Thyroid gland (tissue), 4 donors: ENCODE results near the gene MLLT1. TPM values are rescaled to one million over a fixed set of nuclear protein-coding genes. Genes with fewer than 3 reads are reported as not detected.

ENCODE experiments used
- DNase-seq, 2 donors: peaks; one replicate each; pipeline ENCODE4 v3.0.0-alpha.2; 2019
- H3K27ac ChIP-seq, 3 donors: fragments of 200-600 bp; sonication (generic); 1 replicate in 2 of 3; 2 replicates in 1 of 3; pipeline ENCODE4 v1.5.1; 2016 to 2019; ENCODE audit warnings: mild to moderate bottlenecking in 1 of 3, moderate library complexity in 1 of 3
- H3K27me3 ChIP-seq: fragments of 200-600 bp; sonication (generic); one replicate; pipeline ENCODE4 v1.5.1; 2019
- H3K36me3 ChIP-seq, 2 donors: fragments of 200-600 bp; sonication (generic); one replicate each; pipeline ENCODE4 v1.5.1; 2016 to 2019
- H3K4me1 ChIP-seq, 2 donors: fragments of 200-600 bp; sonication (generic); one replicate each; pipeline ENCODE4 v1.5.1; 2017 to 2019
- H3K4me3 ChIP-seq, 3 donors: fragments of 200-600 bp; sonication (generic); replicated peaks in 1 of 3; 1 replicate in 2 of 3; 2 replicates in 1 of 3; pipeline ENCODE4 v1.5.1; 2016; ENCODE audit warnings: mild to moderate bottlenecking in 1 of 3
- H3K9me3 ChIP-seq: fragments of 200-600 bp; sonication (generic); one replicate; pipeline ENCODE4 v1.5.1; 2017
- CTCF ChIP-seq, 6 experiments: fragments of 200-600 bp in 3 of 6; fragments of 450-650 bp in 3 of 6; sonication (generic) in 3 of 6; IDR thresholded peaks; one replicate each; pipeline ENCODE4 v1.5.1; 2016 to 2019; ENCODE audit warnings: antibody characterized with exemption in 6 of 6, mild to moderate bottlenecking in 2 of 6, inconsistent platforms in 1 of 6, moderate library complexity in 1 of 6
- POLR2A ChIP-seq, 2 donors: fragments of 450-650 bp; IDR thresholded peaks; one replicate each; pipeline ENCODE4 v1.6.1; 2017; ENCODE audit warnings: antibody characterized with exemption in 2 of 2, mild to moderate bottlenecking in 2 of 2, moderate library complexity in 1 of 2
- WGBS, 2 donors: methylation state at CpG; one replicate each; pipeline ENCODE4 v1.1.5; 2017; 5-methylcytosine and 5-hydroxymethylcytosine counted together
- intact Hi-C: fragments of 100-400 bp; cut with DNase I; formaldehyde crosslinking; loops from one replicate; pipeline ENCODE4 v1.15.1; 2023
- total RNA-seq, 4 donors: library from RNA; depleted of rRNA; stranded (reverse); fragments of >200 nt; gene quantifications; one replicate each; pipeline ENCODE4 v1.2.3, GENCODE V29; 2016

The MLLT1 gene
- total RNA-seq, 4 donors from 2014 or later, result 19.2 to 35.0 (median 26.7) TPM

- peak; percentile 98 to 99 for DNase-seq
- H3K4me3 ChIP-seq, result peak overlapping the region; percentile 41 to 44 (median 43)
- H3K9me3 ChIP-seq, result no peaks in the 10 kb centered on the region
- no peaks in the 10 kb centered on the region for H3K27me3 ChIP-seq
- TF ChIP-seq POLR2A (IDR thresholded peaks at IDR 0.05) (peak in 1 of 2 donors; percentile 19), CTCF (IDR thresholded peaks at IDR 0.05) (peak in 5 of 6 experiments; percentile 22 to 63 (median 53))
- no peaks in the 10 kb centered on the region for H3K36me3 ChIP-seq
- H3K27ac ChIP-seq, result peak overlapping the region; percentile 49 to 58 (median 53)
- H3K4me1 ChIP-seq, result peaks cover 12 to 34% of the 10 kb centered on the region in 2 donors
- 0 to 1% methylated on average over 45 to 67 of the region's 68 CpGs for WGBS, 2 donors
- intact Hi-C loops, result no loop called here
These were observed 80.4 kb downstream of the MLLT1 start for GRCh38 chr19:6199240-6199994.

GRCh38 chr19:6198896-6199239, 80.9 kb downstream of the MLLT1 start:
- Histone ChIP-seq H3K36me3 (no peaks in the 10 kb centered on the region), H3K27me3 (no peaks in the 10 kb centered on the region), H3K4me3 (peak overlapping the region; percentile 41 to 44 (median 43)), H3K9me3 (no peaks in the 10 kb centered on the region), H3K4me1 (peaks cover 12 to 31% of the 10 kb centered on the region in 2 donors), H3K27ac (no peak overlapping the region)
- WGBS, 2 donors, result 17 to 24% methylated on average over 8 of the region's 8 CpGs
- TF ChIP-seq POLR2A (IDR thresholded peaks at IDR 0.05) (no peak), CTCF (IDR thresholded peaks at IDR 0.05) (no peak)
- intact Hi-C loops, result no loop called here
- DNase-seq, result no peak

- TF ChIP-seq CTCF (IDR thresholded peaks at IDR 0.05), result no peak
- TF ChIP-seq POLR2A (IDR thresholded peaks at IDR 0.05), result no peak
- no peaks in the 10 kb centered on the region for H3K27me3 ChIP-seq
- no peaks in the 10 kb centered on the region for H3K36me3 ChIP-seq
- no peak overlapping the region for H3K27ac ChIP-seq
- no peak for DNase-seq
- H3K9me3 ChIP-seq, result no peaks in the 10 kb centered on the region
- H3K4me3 ChIP-seq, result no peak overlapping the region
- H3K4me1 ChIP-seq, result peaks cover 2 to 10% of the 10 kb centered on the region in 2 donors
- 87 to 95% methylated on average over 5 of the region's 5 CpGs for WGBS, 2 donors
- intact Hi-C loops, result no loop called here
These were observed 83.4 kb downstream of the MLLT1 start for GRCh38 chr19:6196361-6196760.

GRCh38 chr19:6188811-6189210, 91.0 kb downstream of the MLLT1 start:
- Histone ChIP-seq H3K36me3 (no peaks in the 10 kb centered on the region), H3K27ac (no peak overlapping the region), H3K4me1 (no peaks in the 10 kb centered on the region), H3K9me3 (no peaks in the 10 kb centered on the region), H3K4me3 (no peak overlapping the region), H3K27me3 (no peaks in the 10 kb centered on the region)
- DNase-seq, result no peak
- TF ChIP-seq CTCF (IDR thresholded peaks at IDR 0.05) (no peak), POLR2A (IDR thresholded peaks at IDR 0.05) (no peak)
- WGBS, 2 donors, result 91% methylated on average over 2 of the region's 2 CpGs
- intact Hi-C loops, result no loop called here

GRCh38 chr19:6187374-6187773, 92.4 kb downstream of the MLLT1 start:
- TF ChIP-seq CTCF (IDR thresholded peaks at IDR 0.05), result no peak
- no peak for TF ChIP-seq POLR2A (IDR thresholded peaks at IDR 0.05)
- WGBS, 2 donors, result 87 to 88% methylated on average over 6 of the region's 6 CpGs
- intact Hi-C loops, result no loop called here

More at GRCh38 chr19:6187374-6187773, 92.4 kb downstream of the MLLT1 start:
- Histone ChIP-seq H3K27ac (no peak overlapping the region), H3K27me3 (no peaks in the 10 kb centered on the region), H3K36me3 (no peaks in the 10 kb centered on the region), H3K4me1 (no peaks in the 10 kb centered on the region), H3K9me3 (no peaks in the 10 kb centered on the region), H3K4me3 (no peak overlapping the region)
- DNase-seq, result no peak
